SW480 (cell line): ENCODE data around the gene OR52E8.

Experiments
- DNase-seq: peaks from one replicate; pipeline ENCODE4 v3.0.0-alpha.2; 2016; ENCODE audit warnings: low spot score

Gene OR52E8

GRCh38 chr11:5857590-5857989, at the start of gene OR52E8:
Gene OR52E8, minus strand, starts transcription at chr11:5857690. Its CDS starts 0 bp downstream, at chr11:5857690.
- DNase-seq = no peak

- no peak for DNase-seq
Measured at GRCh38 chr11:5899534-5899933, 42.0 kb upstream of the OR52E8 start.

- no peak for DNase-seq
Measured at GRCh38 chr11:5892908-5893307, 35.4 kb upstream of the OR52E8 start, which contains the start of gene OR52E5. Gene OR52E5, plus strand, starts transcription at chr11:5893208. Its CDS starts 7,569 bp downstream, at chr11:5900777.

GRCh38 chr11:5891216-5891800, 33.8 kb upstream of the OR52E8 start:
- peak; percentile 54 for DNase-seq

GRCh38 chr11:5887661-5888060, 30.2 kb upstream of the OR52E8 start:
- DNase-seq = no peak

- DNase-seq = no peak
Measured at GRCh38 chr11:5887172-5887571, 29.7 kb upstream of the OR52E8 start.

GRCh38 chr11:5881756-5882155, 24.3 kb upstream of the OR52E8 start:
- no peak for DNase-seq

GRCh38 chr11:5880329-5880728, 22.8 kb upstream of the OR52E8 start, which contains the start of gene OR52E4:
Gene OR52E4, plus strand, starts transcription at chr11:5880629. Its CDS starts 3,664 bp downstream, at chr11:5884293.
- DNase-seq = no peak

GRCh38 chr11:5878564-5878963, 21.1 kb upstream of the OR52E8 start:
- no peak for DNase-seq

- no peak for DNase-seq
Measured at GRCh38 chr11:5865826-5866225, 8.3 kb upstream of the OR52E8 start.

GRCh38 chr11:5851002-5851401, 6.5 kb downstream of the OR52E8 start:
- DNase-seq = no peak

- no peak for DNase-seq
Measured at GRCh38 chr11:5847711-5848110, 9.8 kb downstream of the OR52E8 start.

GRCh38 chr11:5846701-5847100, 10.8 kb downstream of the OR52E8 start:
- no peak for DNase-seq

GRCh38 chr11:5841797-5842196, 15.7 kb downstream of the OR52E8 start, which contains the start of gene OR52E6:
Gene OR52E6, minus strand, starts transcription at chr11:5841897. Its CDS starts 0 bp downstream, at chr11:5841897.
- no peak for DNase-seq

- DNase-seq = no peak
Measured at GRCh38 chr11:5837695-5838094, 19.8 kb downstream of the OR52E8 start.

GRCh38 chr11:5833446-5833845, 24.0 kb downstream of the OR52E8 start:
- DNase-seq = no peak

- no peak for DNase-seq
Measured at GRCh38 chr11:5831196-5831829, 26.2 kb downstream of the OR52E8 start.

- DNase-seq = no peak
Measured at GRCh38 chr11:5818245-5818886, 39.1 kb downstream of the OR52E8 start.

GRCh38 chr11:5815534-5815933, 42.0 kb downstream of the OR52E8 start:
- no peak for DNase-seq

- DNase-seq = no peak
Measured at GRCh38 chr11:5809905-5810795, 47.3 kb downstream of the OR52E8 start.

GRCh38 chr11:5809122-5809519, 48.4 kb downstream of the OR52E8 start:
- peak; percentile 4 for DNase-seq

- peak; percentile 65 for DNase-seq
Measured at GRCh38 chr11:5808500-5809121, 48.9 kb downstream of the OR52E8 start, which contains the start of gene OR52N2. Gene OR52N2, plus strand, starts transcription at chr11:5808924. Its CDS starts 11,412 bp downstream, at chr11:5820336.
